PC-3 (cell line): ENCODE results near the gene SLC23A1. TPM values are rescaled to one million over a fixed set of nuclear protein-coding genes. Genes with fewer than 3 reads are reported as not detected.

Experiments
- ATAC-seq: fragments of 200-7000 bp; cut with Tn5 transposase; 2 replicates; pipeline ENCODE4 v1.9.1; 2020; ENCODE audit warnings: mild to moderate bottlenecking, moderate library complexity
- BruUV-seq: library from RNA; stranded (reverse); fragments of 400-500 nt; replicated peaks from 2 replicates; lab custom pipeline; 2021; lab: Mats Ljungman, UMichigan
- CTCF ChIA-PET: fragments of 300-600 bp; sonication (Branson Sonifier 250); formaldehyde crosslinking; loops from one replicate; lab custom pipeline; 2022; ENCODE audit warnings: antibody characterized with exemption; lab: Charles Lee
- POLR2A ChIA-PET: fragments of 300-600 bp; sonication (Branson Sonifier 250); formaldehyde crosslinking; loops from one replicate; lab custom pipeline; 2022; ENCODE audit warnings: antibody characterized with exemption; ENCODE audit not compliant: unreplicated experiment; lab: Charles Lee
- DNase-seq: peaks from one replicate; pipeline ENCODE4 v3.0.0-alpha.2; 2015
- H2AFZ ChIP-seq: fragments of 300-600 bp; sonication (generic); 2 replicates; pipeline ENCODE4 v1.6.0; 2016; ENCODE audit warnings: antibody characterized with exemption, low read length
- H3F3A ChIP-seq: fragments of 300-600 bp; sonication (generic); one replicate; pipeline ENCODE4 v1.6.0; 2017; ENCODE audit warnings: antibody characterized with exemption, low read length, control low read depth, mild to moderate bottlenecking; ENCODE audit not compliant: unreplicated experiment
- H3K27ac ChIP-seq: fragments of 300-600 bp; sonication (generic); 2 replicates; pipeline ENCODE4 v1.5.1; 2016; ENCODE audit warnings: mild to moderate bottlenecking, low read length
- H3K27me3 ChIP-seq: fragments of 300-600 bp; sonication (generic); 2 replicates; pipeline ENCODE4 v1.6.1; 2016; ENCODE audit warnings: low read length, mixed read lengths
- H3K36me3 ChIP-seq: fragments of 300-600 bp; sonication (generic); 2 replicates; pipeline ENCODE4 v1.6.1; 2016; ENCODE audit warnings: low read depth, mixed run types, low read length, mixed read lengths
- H3K4me1 ChIP-seq: fragments of 300-600 bp; sonication (generic); 2 replicates; pipeline ENCODE4 v1.5.1; 2016; ENCODE audit warnings: low read length; ENCODE audit not compliant: insufficient read depth
- H3K4me2 ChIP-seq: fragments of 300-600 bp; sonication (generic); 2 replicates; pipeline ENCODE4 v1.6.0; 2016; ENCODE audit warnings: low read length
- H3K4me3 ChIP-seq: fragments of 300-600 bp; sonication (generic); 2 replicates; pipeline ENCODE4 v1.5.1; 2016; ENCODE audit warnings: mild to moderate bottlenecking, low read length, mixed read lengths
- H3K79me2 ChIP-seq: fragments of 300-600 bp; sonication (generic); 2 replicates; pipeline ENCODE4 v1.6.1; 2017; ENCODE audit warnings: low read length, mixed read lengths
- H3K9ac ChIP-seq: fragments of 300-600 bp; sonication (generic); 2 replicates; pipeline ENCODE4 v1.6.0; 2016; ENCODE audit warnings: mild to moderate bottlenecking, low read length
- H3K9me2 ChIP-seq: fragments of 300-600 bp; sonication (generic); replicated peaks from 2 replicates; pipeline ENCODE4 v1.6.1; 2016; ENCODE audit warnings: mixed run types, low read length, mixed read lengths
- H3K9me3 ChIP-seq: fragments of 300-600 bp; sonication (generic); 2 replicates; pipeline ENCODE4 v1.6.1; 2016; ENCODE audit warnings: low read length, mixed read lengths
- H4K20me1 ChIP-seq: fragments of 300-600 bp; sonication (generic); 2 replicates; pipeline ENCODE4 v1.6.1; 2016; ENCODE audit warnings: low read length, mixed read lengths
- EZH2 ChIP-seq: fragments of 300-600 bp; sonication (generic); IDR thresholded peaks from one replicate; pipeline ENCODE4 v1.6.1; 2017; ENCODE audit warnings: antibody characterized with exemption, mild to moderate bottlenecking, low read length; ENCODE audit not compliant: unreplicated experiment
- EZH2phosphoT487 ChIP-seq: fragments of 300-600 bp; sonication (generic); IDR thresholded peaks from 2 replicates; pipeline ENCODE4 v1.6.1; 2018; ENCODE audit warnings: mild to moderate bottlenecking, antibody characterized with exemption, low read length, borderline replicate concordance
- intact Hi-C: fragments of 100-400 bp; cut with micrococcal nuclease; formaldehyde crosslinking; loops from 2 replicates; pipeline ENCODE4 v1.9.0; 2023
- total RNA-seq: library from RNA; depleted of rRNA; stranded (reverse); fragments of >200 nt; gene quantifications from 2 replicates; pipeline ENCODE4 v1.2.3, GENCODE V29; 2014
- TF ChIP-seq, protein P1 (sequence below): fragments of 300-600 bp; sonication (generic); conservative IDR thresholded peaks from 2 replicates; pipeline ENCODE4 v1.5.1; 2017; ENCODE audit warnings: antibody characterized with exemption, low read depth, mild to moderate bottlenecking, low read length

The SLC23A1 gene
- total RNA-seq, 1 experiment from 2014 or later: not detected

DNA sequence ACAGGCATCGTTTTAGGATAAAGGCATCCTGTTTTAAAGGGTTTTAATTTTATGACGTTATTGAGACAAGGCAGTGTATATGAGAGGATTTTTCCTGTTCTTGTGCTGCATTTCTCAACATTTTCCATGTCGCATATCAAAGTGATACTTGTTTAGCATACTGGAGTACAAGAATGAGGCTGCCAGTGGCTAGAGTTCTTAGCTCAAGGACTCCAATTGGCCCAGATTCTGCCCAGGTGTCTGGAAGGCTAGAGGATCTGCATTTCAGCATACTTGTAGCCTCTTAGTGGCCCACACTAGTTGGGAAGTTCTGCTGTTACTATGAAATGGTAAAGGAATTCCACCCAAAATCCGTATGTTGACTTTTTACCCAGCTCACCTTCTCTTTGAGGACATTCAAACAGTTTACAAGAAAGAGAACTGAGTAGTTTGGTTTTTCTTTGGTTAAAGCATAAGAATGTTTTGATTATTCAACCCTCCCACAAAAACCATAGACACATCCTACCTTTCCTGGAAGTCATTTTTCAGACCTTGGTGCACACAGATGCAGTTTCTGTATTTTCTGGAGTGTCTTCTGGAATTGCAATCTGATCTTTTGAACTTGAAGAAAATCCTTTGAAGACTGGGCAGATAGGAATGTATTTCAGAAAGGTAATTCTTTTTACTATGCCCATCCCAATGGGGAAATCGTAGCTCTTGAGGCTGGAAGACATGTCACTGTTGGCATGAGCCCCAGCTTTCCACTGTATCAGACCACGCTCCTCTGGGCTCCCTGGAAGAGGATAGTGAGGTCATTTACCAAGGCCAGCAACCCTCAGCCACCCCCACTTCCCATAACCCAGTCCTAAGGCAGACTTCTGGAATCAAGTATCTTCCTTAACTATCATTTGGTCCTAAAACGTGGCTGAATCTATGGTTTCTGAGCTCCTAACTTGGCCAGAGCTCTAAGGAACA, 11.3 kb downstream of the SLC23A1 start:
- CTCF ChIA-PET: no interaction called here
- H3K79me2 ChIP-seq: no peaks in the 10 kb centered on the region
- DNase-seq (no peak), ATAC-seq (no peak)
- H3F3A ChIP-seq: peaks cover 4% of the 10 kb centered on the region
- 0 out of 2 replicates have a peak overlapping the region, but pooled peaks have one; percentile 22 for H3K27ac ChIP-seq
- TF ChIP-seq EZH2phosphoT487 (no peak), EZH2 (no peak)
- TF ChIP-seq, protein P1, sequence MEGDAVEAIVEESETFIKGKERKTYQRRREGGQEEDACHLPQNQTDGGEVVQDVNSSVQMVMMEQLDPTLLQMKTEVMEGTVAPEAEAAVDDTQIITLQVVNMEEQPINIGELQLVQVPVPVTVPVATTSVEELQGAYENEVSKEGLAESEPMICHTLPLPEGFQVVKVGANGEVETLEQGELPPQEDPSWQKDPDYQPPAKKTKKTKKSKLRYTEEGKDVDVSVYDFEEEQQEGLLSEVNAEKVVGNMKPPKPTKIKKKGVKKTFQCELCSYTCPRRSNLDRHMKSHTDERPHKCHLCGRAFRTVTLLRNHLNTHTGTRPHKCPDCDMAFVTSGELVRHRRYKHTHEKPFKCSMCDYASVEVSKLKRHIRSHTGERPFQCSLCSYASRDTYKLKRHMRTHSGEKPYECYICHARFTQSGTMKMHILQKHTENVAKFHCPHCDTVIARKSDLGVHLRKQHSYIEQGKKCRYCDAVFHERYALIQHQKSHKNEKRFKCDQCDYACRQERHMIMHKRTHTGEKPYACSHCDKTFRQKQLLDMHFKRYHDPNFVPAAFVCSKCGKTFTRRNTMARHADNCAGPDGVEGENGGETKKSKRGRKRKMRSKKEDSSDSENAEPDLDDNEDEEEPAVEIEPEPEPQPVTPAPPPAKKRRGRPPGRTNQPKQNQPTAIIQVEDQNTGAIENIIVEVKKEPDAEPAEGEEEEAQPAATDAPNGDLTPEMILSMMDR: no peak
- H3K9me3 ChIP-seq: no peaks in the 10 kb centered on the region
- no peak overlapping the region for H3K9ac ChIP-seq
- H3K27me3 ChIP-seq: no peaks in the 10 kb centered on the region
- no peaks in the 10 kb centered on the region for H3K9me2 ChIP-seq
- no peak overlapping the region for H2AFZ ChIP-seq
- H3K36me3 ChIP-seq: no peaks in the 10 kb centered on the region; the same call in 1 of the 2 replicates
- H3K4me3 ChIP-seq: no peak overlapping the region
- POLR2A ChIA-PET: no interaction called here
- H4K20me1 ChIP-seq: no peaks in the 10 kb centered on the region
- intact Hi-C loops: loop anchor here (2.0 kb wide), 1 partner anchor 31 kb away; the partner anchor contains the start of gene PAIP2
- no peak overlapping the region for H3K4me2 ChIP-seq
- H3K4me1 ChIP-seq: peaks cover 29% of the 10 kb centered on the region
- BruUV-seq: no TSS peak

GRCh38 chr5:139369181-139369580, 13.9 kb downstream of the SLC23A1 start:
- Histone ChIP-seq H3K4me3 (no peak overlapping the region), H3K4me1 (peaks cover 19% of the 10 kb centered on the region), H3K36me3 (peaks cover 5% of the 10 kb centered on the region; the same call in 1 of the 2 replicates), H3K27me3 (no peaks in the 10 kb centered on the region), H3K4me2 (no peak overlapping the region), H3K9me3 (no peaks in the 10 kb centered on the region), H3K79me2 (no peaks in the 10 kb centered on the region), H3K27ac (no peak overlapping the region), H3K9ac (no peak overlapping the region), H2AFZ (no peak overlapping the region), H3K9me2 (no peaks in the 10 kb centered on the region), H3F3A (no peaks in the 10 kb centered on the region), H4K20me1 (no peaks in the 10 kb centered on the region)
- TF ChIP-seq, protein P1: no peak
- TF ChIP-seq EZH2 (no peak), EZH2phosphoT487 (no peak)
- DNase-seq (no peak), ATAC-seq (no peak)
- BruUV-seq: TSS peak; percentile 36
- CTCF ChIA-PET: interaction anchor here (0.6 kb wide), 1 partner anchor 118 kb away, joined by 4 read pairs; no protein-coding TSS in a partner anchor
- intact Hi-C loops: no loop called here
- POLR2A ChIA-PET: no interaction called here
